Ectodermal cell (in vitro differentiated cells): Measurements from ENCODE around the gene ZBTB5.

Experiments used
- H3K27ac ChIP-seq: 2 replicates; pipeline ENCODE4 v1.7.0; 2013; ENCODE audit warnings: mild to moderate bottlenecking, low read depth, low read length; ENCODE audit not compliant: insufficient read depth, poor library complexity, severe bottlenecking
- H3K27me3 ChIP-seq: 2 replicates; pipeline ENCODE4 v1.7.0; 2013; ENCODE audit warnings: mild to moderate bottlenecking, low read length; ENCODE audit not compliant: insufficient read depth, control insufficient read depth, poor library complexity, severe bottlenecking
- H3K36me3 ChIP-seq: one replicate; pipeline ENCODE4 v1.7.0; 2013; ENCODE audit warnings: low read length; ENCODE audit not compliant: control insufficient read depth, insufficient read depth
- H3K4me1 ChIP-seq: one replicate; pipeline ENCODE4 v1.7.0; 2013; ENCODE audit warnings: low read length; ENCODE audit not compliant: control insufficient read depth, insufficient read depth
- H3K4me3 ChIP-seq: 2 replicates; pipeline ENCODE4 v1.7.0; 2013; ENCODE audit warnings: low read depth, low read length, control low read depth; ENCODE audit not compliant: insufficient read depth
- H3K9me3 ChIP-seq: 2 replicates; pipeline ENCODE4 v1.7.0; 2013; ENCODE audit warnings: mild to moderate bottlenecking, low read length, moderate library complexity; ENCODE audit not compliant: control insufficient read depth
- WGBS, 2 experiments: methylation state at CpG; one replicate each; pipeline ENCODE4 v1.1.7; 2013; ENCODE audit warnings: missing lambda C conversion rate in 2 of 2; 5-methylcytosine and 5-hydroxymethylcytosine counted together

The ZBTB5 gene

GRCh38 chr9:37441776-37442370, 23.4 kb downstream of the ZBTB5 start:
- H3K27ac ChIP-seq: no peak overlapping the region

GRCh38 chr9:37438359-37438758, 26.9 kb downstream of the ZBTB5 start:
- Histone ChIP-seq H3K4me3 (no peak overlapping the region), H3K4me1 (peaks cover 9% of the 10 kb centered on the region), H3K27me3 (no peaks in the 10 kb centered on the region), H3K9me3 (no peaks in the 10 kb centered on the region), H3K36me3 (peaks cover 69% of the 10 kb centered on the region), H3K27ac (no peak overlapping the region)
- 92 to 96% methylated on average over 3 of the region's 3 CpGs for WGBS, 2 experiments

More at GRCh38 chr9:37441776-37442370, 23.4 kb downstream of the ZBTB5 start:
- Histone ChIP-seq H3K4me1 (no peaks in the 10 kb centered on the region), H3K9me3 (no peaks in the 10 kb centered on the region), H3K27me3 (no peaks in the 10 kb centered on the region), H3K4me3 (no peak overlapping the region), H3K36me3 (peaks cover 52% of the 10 kb centered on the region)
- WGBS, 2 experiments: 96 to 98% methylated on average over 21 of the region's 21 CpGs

GRCh38 chr9:37437621-37438020, 27.6 kb downstream of the ZBTB5 start:
- no peak overlapping the region for H3K4me3 ChIP-seq
- H3K27ac ChIP-seq: no peak overlapping the region
- 95% methylated on average over 4 of the region's 4 CpGs for WGBS, 2 experiments
- peaks cover 16% of the 10 kb centered on the region for H3K4me1 ChIP-seq
- no peaks in the 10 kb centered on the region for H3K27me3 ChIP-seq
- no peaks in the 10 kb centered on the region for H3K9me3 ChIP-seq
- peaks cover 69% of the 10 kb centered on the region for H3K36me3 ChIP-seq

- peaks cover 16% of the 10 kb centered on the region for H3K4me1 ChIP-seq
- H3K27ac ChIP-seq: no peak overlapping the region
- H3K27me3 ChIP-seq: no peaks in the 10 kb centered on the region
- no peaks in the 10 kb centered on the region for H3K9me3 ChIP-seq
- 94 to 97% methylated on average over 6 of the region's 6 CpGs for WGBS, 2 experiments
- no peak overlapping the region for H3K4me3 ChIP-seq
- peaks cover 63% of the 10 kb centered on the region for H3K36me3 ChIP-seq
Measured at GRCh38 chr9:37437010-37437409, 28.2 kb downstream of the ZBTB5 start.

- H3K27ac ChIP-seq: no peak overlapping the region
- H3K9me3 ChIP-seq: no peaks in the 10 kb centered on the region
- no peaks in the 10 kb centered on the region for H3K27me3 ChIP-seq
- 97% methylated on average over 5 of the region's 5 CpGs for WGBS, 2 experiments
- peaks cover 16% of the 10 kb centered on the region for H3K4me1 ChIP-seq
- peaks cover 58% of the 10 kb centered on the region for H3K36me3 ChIP-seq
- H3K4me3 ChIP-seq: no peak overlapping the region
Measured at GRCh38 chr9:37436540-37436939, 28.7 kb downstream of the ZBTB5 start.

GRCh38 chr9:37433867-37434371, 31.3 kb downstream of the ZBTB5 start:
- no peaks in the 10 kb centered on the region for H3K9me3 ChIP-seq
- H3K27ac ChIP-seq: peak overlapping the region; percentile 90
- H3K4me1 ChIP-seq: peaks cover 26% of the 10 kb centered on the region
- WGBS, 2 experiments: 11% methylated on average over 7 of the region's 7 CpGs
- no peaks in the 10 kb centered on the region for H3K27me3 ChIP-seq
- no peak overlapping the region for H3K4me3 ChIP-seq
- H3K36me3 ChIP-seq: peaks cover 40% of the 10 kb centered on the region

GRCh38 chr9:37432020-37432419, 33.2 kb downstream of the ZBTB5 start:
- Histone ChIP-seq H3K9me3 (no peaks in the 10 kb centered on the region), H3K4me1 (peaks cover 26% of the 10 kb centered on the region), H3K4me3 (no peak overlapping the region), H3K27ac (no peak overlapping the region), H3K36me3 (peaks cover 31% of the 10 kb centered on the region), H3K27me3 (no peaks in the 10 kb centered on the region)
- WGBS, 2 experiments: 94% methylated on average over 6 of the region's 6 CpGs

- Histone ChIP-seq H3K9me3 (no peaks in the 10 kb centered on the region), H3K36me3 (peaks cover 33% of the 10 kb centered on the region), H3K27ac (peak overlapping the region; percentile 27), H3K27me3 (no peaks in the 10 kb centered on the region), H3K4me3 (no peak overlapping the region), H3K4me1 (peaks cover 26% of the 10 kb centered on the region)
- 71 to 75% methylated on average over 14 of the region's 14 CpGs for WGBS, 2 experiments
Measured at GRCh38 chr9:37430841-37431597, 34.2 kb downstream of the ZBTB5 start.

- no peak overlapping the region for H3K4me3 ChIP-seq
- H3K27ac ChIP-seq: peak overlapping the region; percentile 17
- H3K36me3 ChIP-seq: peaks cover 26% of the 10 kb centered on the region
- 87% methylated on average over 17 of the region's 17 CpGs for WGBS, 2 experiments
- peaks cover 35% of the 10 kb centered on the region for H3K4me1 ChIP-seq
- no peaks in the 10 kb centered on the region for H3K9me3 ChIP-seq
- no peaks in the 10 kb centered on the region for H3K27me3 ChIP-seq
Measured at GRCh38 chr9:37429441-37430285, 35.6 kb downstream of the ZBTB5 start.

GRCh38 chr9:37428345-37428744, 36.9 kb downstream of the ZBTB5 start:
- H3K9me3 ChIP-seq: no peaks in the 10 kb centered on the region
- WGBS, 2 experiments: 94 to 97% methylated on average over 14 of the region's 14 CpGs

More at GRCh38 chr9:37428345-37428744, 36.9 kb downstream of the ZBTB5 start:
- Histone ChIP-seq H3K4me1 (peaks cover 36% of the 10 kb centered on the region), H3K36me3 (peaks cover 26% of the 10 kb centered on the region), H3K4me3 (no peak overlapping the region), H3K27me3 (no peaks in the 10 kb centered on the region), H3K27ac (no peak overlapping the region)
